SK-N-MC (cell line): ENCODE results near the gene TCL1B.

Experiments
- EZH2 ChIP-seq: fragments of 200-600 bp; sonication (generic); IDR thresholded peaks from one replicate; pipeline ENCODE4 v1.6.1; 2017; ENCODE audit warnings: antibody characterized with exemption
- FOXP2 ChIP-seq: optimal IDR thresholded peaks from 2 replicates; pipeline ENCODE3; 2011; ENCODE audit warnings: mild to moderate bottlenecking, moderate library complexity; ENCODE audit not compliant: insufficient read depth; ENCODE audit errors: extremely low read length, control extremely low read depth
- POLR2AphosphoS5 ChIP-seq: IDR thresholded peaks from 2 replicates; pipeline ENCODE4 v1.6.1; 2012; ENCODE audit warnings: mild to moderate bottlenecking, low read depth, low read length, borderline replicate concordance

- TF ChIP-seq EZH2 (no peak), POLR2AphosphoS5 (no peak), FOXP2 (no peak)
These were observed 40.7 kb upstream of the TCL1B start for GRCh38 chr14:95645389-95645996.
